Ramos (cell line): ENCODE results near the gene SLC26A6.

ENCODE experiments used
- in situ Hi-C: fragments of 300-500 bp; cut with MboI; formaldehyde crosslinking; loops from one replicate; pipeline ENCODE4 v1.14.3; 2022; ENCODE audit warnings: low sequenced_read_pairs; ENCODE audit not compliant: unreplicated experiment

The SLC26A6 gene

GRCh38 chr3:48662145-48662752, 27.0 kb upstream of the SLC26A6 start:
- in situ Hi-C loops: no loop called here

GRCh38 chr3:48661501-48662144, 26.4 kb upstream of the SLC26A6 start:
- in situ Hi-C loops: no loop called here

GRCh38 chr3:48660800-48661400, 25.6 kb upstream of the SLC26A6 start:
- in situ Hi-C loops: no loop called here

GRCh38 chr3:48656841-48657281, 21.6 kb upstream of the SLC26A6 start:
- in situ Hi-C loops: no loop called here

- in situ Hi-C loops: no loop called here
These were observed 21.0 kb upstream of the SLC26A6 start for GRCh38 chr3:48656061-48656840.

GRCh38 chr3:48655606-48656005, 20.3 kb upstream of the SLC26A6 start:
- in situ Hi-C loops: no loop called here

GRCh38 chr3:48655063-48655462, 19.8 kb upstream of the SLC26A6 start:
- in situ Hi-C loops: no loop called here

- in situ Hi-C loops: no loop called here
These were observed 17.9 kb upstream of the SLC26A6 start for GRCh38 chr3:48652923-48653715.

GRCh38 chr3:48651771-48652170, 16.5 kb upstream of the SLC26A6 start:
- in situ Hi-C loops: no loop called here

GRCh38 chr3:48650723-48651122, 15.5 kb upstream of the SLC26A6 start:
- in situ Hi-C loops: no loop called here

- in situ Hi-C loops: no loop called here
These were observed 13.1 kb upstream of the SLC26A6 start for GRCh38 chr3:48648188-48648850.

GRCh38 chr3:48647714-48648113, 12.5 kb upstream of the SLC26A6 start:
- in situ Hi-C loops: no loop called here

- in situ Hi-C loops: no loop called here
These were observed 9.9 kb upstream of the SLC26A6 start for GRCh38 chr3:48644898-48645760.

- in situ Hi-C loops: no loop called here
These were observed 7.3 kb upstream of the SLC26A6 start for GRCh38 chr3:48642605-48643004.

GRCh38 chr3:48641396-48641795, 6.1 kb upstream of the SLC26A6 start:
- in situ Hi-C loops: no loop called here

- in situ Hi-C loops: loop anchor here (10.0 kb wide), 1 partner anchor 175 kb away; a partner anchor contains a TSS
These were observed 4.8 kb upstream of the SLC26A6 start for GRCh38 chr3:48639944-48640606.

- in situ Hi-C loops: loop anchor here (10.0 kb wide), 1 partner anchor 173 kb away; a partner anchor contains a TSS
These were observed 2.0 kb upstream of the SLC26A6 start for GRCh38 chr3:48637305-48637704.

- in situ Hi-C loops: loop anchor here (10.0 kb wide), 1 partner anchor 171 kb away; a partner anchor contains a TSS
These were observed 941 bp upstream of the SLC26A6 start for GRCh38 chr3:48636149-48636655.
